TTC549 (cell line): ENCODE data around the gene GRB14.
"Not testable (repeated sequence)": the region's sequence is repeated elsewhere in the genome, so short reads cannot be mapped to it uniquely, and the experiment has no call there.

Source experiments
- FAIRE-seq: peaks from 2 replicates; lab custom pipeline; 2012; peaks lifted over from hg19 to GRCh38; lab: Jason Lieb, UNC

Gene GRB14

GRCh38 chr2:164620873-164621763, at the start of gene GRB14:
GRB14 (minus strand) TSS chr2:164621482; CDS start chr2:164621309, 173 bp downstream.
- no peak for FAIRE-seq

DNA sequence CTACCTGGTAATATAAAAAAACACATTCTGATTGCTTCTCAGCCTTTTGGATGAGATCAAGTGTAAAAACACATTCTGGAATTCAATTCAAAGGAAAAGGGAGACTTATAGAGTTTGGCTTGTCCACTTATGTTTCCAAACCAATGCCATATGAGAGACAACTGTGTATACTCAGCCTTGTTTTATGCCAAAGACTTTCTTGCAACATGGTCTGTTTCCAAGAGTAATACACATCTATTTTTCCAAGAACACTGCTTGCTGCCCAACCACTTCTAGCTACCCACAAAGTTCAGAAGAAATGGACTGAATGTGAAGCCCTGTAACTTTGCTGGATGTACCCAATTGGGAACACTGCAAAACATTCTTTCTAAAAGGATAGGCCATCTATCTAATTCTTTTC, 48.0 kb upstream of the GRB14 start:
- FAIRE-seq, result no peak

GRCh38 chr2:164667566-164667965, 46.3 kb upstream of the GRB14 start:
- no peak for FAIRE-seq

DNA sequence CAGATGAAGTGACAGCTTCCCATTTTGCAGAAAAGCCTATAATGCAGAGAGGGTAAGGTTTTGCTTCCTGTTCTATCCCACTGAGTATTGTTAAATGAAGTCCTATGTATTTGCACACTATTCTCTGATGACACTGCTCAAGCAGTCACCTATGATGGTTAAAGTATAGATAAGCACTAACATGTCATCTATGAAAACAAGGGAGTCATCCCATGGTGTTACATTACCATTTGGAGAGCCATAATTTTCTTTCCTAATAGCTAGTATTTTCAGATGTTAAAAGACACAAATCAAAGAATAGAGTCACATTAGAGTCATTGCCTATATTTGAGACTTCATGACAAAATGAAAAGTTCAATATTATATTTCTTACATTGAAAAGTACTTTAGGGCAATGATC, 42.8 kb upstream of the GRB14 start:
- no peak for FAIRE-seq

DNA sequence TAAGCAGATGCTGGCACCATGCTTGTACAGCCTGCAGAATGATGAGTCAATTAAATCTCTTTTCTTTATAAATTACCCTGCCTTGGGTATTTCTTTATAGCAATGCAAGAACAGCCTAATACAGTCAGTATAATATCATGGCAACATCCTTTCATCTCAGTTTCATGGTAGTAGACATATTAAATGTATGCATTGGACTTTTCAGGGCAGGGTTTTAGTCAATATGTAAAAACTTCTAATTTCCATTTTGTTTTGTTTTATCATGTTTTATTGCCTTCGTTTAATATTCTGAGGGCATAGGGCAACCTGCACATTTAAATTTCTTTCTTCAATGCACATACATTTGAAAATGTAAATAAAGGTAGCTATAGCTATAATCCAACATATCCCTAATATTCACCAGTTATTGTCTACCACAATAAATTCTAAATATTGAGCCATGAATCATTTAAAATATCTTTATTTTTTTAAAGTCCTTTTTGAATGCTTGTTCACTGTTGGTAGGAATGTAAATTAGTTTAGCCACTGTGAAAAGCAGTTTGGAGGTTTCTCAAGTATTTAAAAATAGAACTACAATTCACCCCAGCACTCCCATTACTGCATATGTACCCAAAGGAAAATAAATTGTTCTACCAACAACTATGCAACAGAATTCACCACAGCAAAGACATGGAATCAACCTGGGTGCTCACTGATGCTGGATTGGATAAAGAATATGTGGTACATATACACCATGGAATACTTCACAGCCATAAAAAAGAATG, 41.8 kb upstream of the GRB14 start:
- FAIRE-seq, result no peak

DNA sequence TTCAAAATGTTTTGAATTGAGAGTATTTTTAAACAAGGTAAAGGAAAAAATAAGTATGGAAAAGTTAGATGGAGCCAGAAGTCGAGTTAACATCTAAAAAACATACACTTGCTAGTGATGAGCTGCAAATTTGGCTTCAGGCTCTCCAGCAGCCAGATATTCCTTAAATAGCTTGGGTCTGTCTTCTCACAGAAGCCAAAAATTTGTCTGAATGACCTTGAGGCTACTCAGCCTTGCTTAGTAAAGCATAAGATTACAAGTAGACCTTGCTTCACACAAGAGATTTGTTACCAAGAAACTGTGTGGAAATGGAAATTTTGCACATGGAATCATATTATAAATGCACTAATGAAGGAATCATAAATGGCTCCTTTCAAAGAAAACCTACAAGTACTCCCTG, 40.8 kb upstream of the GRB14 start:
- FAIRE-seq, result no peak

DNA sequence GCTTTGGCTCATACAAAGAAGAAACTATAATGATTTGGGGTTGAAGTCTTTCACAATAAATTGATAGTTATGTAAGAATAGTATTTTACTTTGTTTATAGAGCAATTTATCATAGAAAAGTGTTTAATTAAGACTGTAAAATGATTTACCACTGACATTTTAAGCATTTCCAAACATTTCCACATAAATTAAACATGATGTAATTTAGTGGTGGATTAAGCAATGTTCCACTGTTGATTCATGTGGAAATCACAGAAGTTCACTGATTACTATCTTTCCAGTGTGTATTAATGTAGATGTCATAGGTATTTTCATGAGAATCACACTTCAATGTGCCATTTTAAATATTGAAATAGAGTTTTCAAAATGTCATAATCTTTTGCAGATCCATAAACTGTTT, 40.1 kb upstream of the GRB14 start:
- no peak for FAIRE-seq

- no peak for FAIRE-seq
Measured at GRCh38 chr2:164657129-164657528, 35.8 kb upstream of the GRB14 start.

DNA sequence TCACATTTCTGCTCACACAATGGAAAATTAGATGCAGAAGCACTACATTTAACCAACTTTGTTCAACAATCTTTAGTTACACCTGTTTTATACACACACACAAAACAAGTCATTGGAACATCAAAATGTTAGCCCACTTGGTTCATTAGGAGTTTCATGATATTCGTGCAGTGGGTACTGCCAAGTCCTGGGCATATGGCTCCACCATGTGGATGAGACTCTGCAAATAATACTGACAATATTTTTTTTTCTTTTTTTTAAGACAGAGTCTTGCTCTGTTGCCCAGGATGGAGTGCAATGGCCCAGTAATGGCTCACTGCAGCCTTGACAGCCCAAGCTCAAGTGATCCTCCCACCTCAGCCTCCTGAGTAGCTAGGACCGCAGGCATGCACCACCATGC, 34.5 kb upstream of the GRB14 start:
- no peak for FAIRE-seq

- no peak for FAIRE-seq
Measured at GRCh38 chr2:164655336-164655735, 34.1 kb upstream of the GRB14 start.

DNA sequence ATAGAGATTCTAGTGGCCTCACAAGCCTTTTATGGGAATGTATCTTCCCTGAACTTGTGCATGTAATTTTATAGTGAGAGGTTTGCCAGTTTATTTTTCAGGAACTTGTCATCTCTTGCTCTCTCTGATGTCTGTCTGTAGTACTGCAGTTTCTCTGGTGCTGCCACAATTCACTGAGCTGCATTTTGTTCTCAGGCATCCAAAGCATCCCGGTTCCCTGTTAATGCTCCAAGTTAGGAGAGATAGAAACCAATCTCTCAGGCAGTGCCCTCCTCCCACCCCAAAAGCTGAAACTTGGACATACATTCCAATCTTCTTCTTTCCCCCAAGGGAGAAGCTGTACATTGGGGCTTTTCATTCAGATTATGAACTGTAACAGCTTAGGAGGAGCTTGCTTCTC, 30.1 kb upstream of the GRB14 start:
- no peak for FAIRE-seq

GRCh38 chr2:164644036-164644700, 22.9 kb upstream of the GRB14 start:
- no peak for FAIRE-seq

GRCh38 chr2:164642946-164643555, 21.8 kb upstream of the GRB14 start:
- no peak for FAIRE-seq

DNA sequence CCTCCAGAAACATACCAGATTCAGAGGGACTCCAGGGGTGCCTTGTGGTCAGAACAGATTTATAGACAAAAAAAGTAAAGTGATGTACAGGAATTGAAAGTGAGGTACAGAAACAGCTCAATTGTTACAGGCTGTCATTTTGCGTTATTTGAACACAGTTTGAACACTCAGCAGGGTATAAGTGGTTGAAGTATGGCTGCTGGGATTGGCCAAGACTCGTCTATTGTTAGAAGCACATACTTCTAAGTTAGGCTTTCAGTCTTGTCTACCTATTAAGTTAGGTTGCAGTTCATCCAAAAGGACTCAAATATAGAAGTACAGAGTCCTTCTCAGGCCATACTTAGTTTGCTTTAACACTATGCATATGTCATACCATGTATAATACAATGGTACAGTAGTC, 21.0 kb upstream of the GRB14 start:
- no peak for FAIRE-seq

DNA sequence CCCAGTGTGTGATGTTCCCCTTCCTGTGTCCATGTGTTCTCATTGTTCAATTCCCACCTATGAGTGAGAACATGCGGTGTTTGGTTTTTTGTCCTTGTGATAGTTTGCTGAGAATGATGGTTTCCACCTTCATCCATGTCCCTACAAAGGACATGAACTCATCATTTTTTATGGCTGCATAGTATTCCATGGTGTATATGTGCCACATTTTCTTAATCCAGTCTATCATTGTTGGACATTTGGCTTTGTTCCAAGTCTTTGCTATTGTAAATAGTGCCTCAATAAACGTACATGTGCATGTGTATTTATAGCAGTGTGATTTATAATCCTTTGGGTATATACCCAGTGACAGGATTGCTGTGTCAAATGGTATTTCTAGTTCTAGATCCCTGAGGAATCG, 7.0 kb upstream of the GRB14 start:
- not testable (repeated sequence) for FAIRE-seq

- no peak for FAIRE-seq
Measured at GRCh38 chr2:164625378-164625971, 4.2 kb upstream of the GRB14 start.

GRCh38 chr2:164624316-164624715, 3.0 kb upstream of the GRB14 start:
- FAIRE-seq, result no peak

- no peak for FAIRE-seq
Measured at GRCh38 chr2:164622338-164623106, 1.2 kb upstream of the GRB14 start.

DNA sequence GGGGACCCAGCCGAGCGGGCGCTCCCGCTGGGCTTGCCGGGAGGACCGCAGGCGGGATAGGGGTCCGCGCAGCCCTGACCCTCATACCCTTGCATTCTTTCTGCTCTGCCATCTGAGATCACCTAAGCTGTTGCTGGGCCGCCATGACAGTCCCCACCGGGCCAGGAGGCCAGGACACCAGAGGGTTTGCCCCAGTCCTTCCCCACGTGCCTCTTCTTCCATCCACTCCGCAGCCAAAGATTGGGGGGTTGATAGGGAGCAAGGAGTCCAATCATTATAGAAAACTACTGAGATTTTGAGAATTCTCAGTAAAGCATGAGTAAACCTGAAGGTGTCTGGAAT, 453 bp upstream of the GRB14 start:
- no peak for FAIRE-seq

DNA sequence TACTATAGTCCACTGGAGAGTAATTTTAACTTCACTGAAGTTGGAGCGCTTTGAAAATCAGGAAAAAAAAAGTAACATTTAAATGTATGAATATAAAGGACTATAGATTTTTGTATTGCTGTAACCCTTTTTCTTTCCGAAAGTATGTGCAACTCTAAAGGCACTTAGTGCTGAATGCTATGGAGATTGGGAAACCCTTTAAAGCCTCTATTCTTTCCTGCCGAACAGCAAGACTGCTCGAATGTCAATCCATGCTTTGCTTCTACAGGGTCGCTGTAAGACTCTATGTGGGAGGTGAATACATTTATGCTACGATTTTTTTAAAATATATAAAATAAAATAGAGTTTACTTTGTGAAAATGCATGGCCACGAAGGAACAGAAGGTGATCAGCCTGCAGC, 825 bp downstream of the GRB14 start:
- FAIRE-seq, result no peak

DNA sequence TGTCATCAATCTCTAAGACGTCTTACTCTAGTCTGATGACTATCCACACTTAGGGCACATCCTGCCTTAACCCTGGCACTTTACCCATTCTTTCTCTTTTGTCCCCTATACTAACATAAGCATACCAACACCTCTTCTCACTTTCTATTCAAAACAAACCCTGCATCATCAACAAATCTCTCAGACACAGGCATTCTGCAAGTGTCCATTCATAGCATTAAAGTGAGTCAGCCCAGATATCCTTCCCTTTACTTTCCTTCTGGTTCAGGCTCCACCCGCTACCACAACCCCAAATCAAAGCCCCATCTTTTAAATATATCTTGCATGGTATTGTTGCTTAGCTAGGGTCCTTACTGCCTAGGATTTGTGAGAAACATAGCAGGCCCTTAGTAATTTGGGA, 3.8 kb downstream of the GRB14 start:
- FAIRE-seq, result no peak
